Left ventricle myocardium inferior (tissue), 1 donor: ENCODE results near the gene KRT79. TPM values are rescaled to one million over a fixed set of nuclear protein-coding genes. Genes with fewer than 3 reads are reported as not detected.
"Not testable (repeated sequence)": the region's sequence is repeated elsewhere in the genome, so short reads cannot be mapped to it uniquely, and the experiment has no call there.

Experiments used
- DNase-seq: peaks from one replicate; pipeline ENCODE4 v3.0.0-alpha.2; 2020
- H3K27ac ChIP-seq: fragments of 200-600 bp; replicated peaks from 2 replicates; pipeline ENCODE4 v1.8.0; 2021
- H3K27me3 ChIP-seq: fragments of 200-600 bp; 2 replicates; pipeline ENCODE4 v1.8.0; 2021; ENCODE audit warnings: low read depth
- H3K36me3 ChIP-seq: fragments of 200-600 bp; 2 replicates; pipeline ENCODE4 v1.8.0; 2021
- H3K4me1 ChIP-seq: fragments of 200-600 bp; 2 replicates; pipeline ENCODE4 v1.8.0; 2021
- H3K4me3 ChIP-seq: fragments of 200-600 bp; 2 replicates; pipeline ENCODE4 v1.8.0; 2021; ENCODE audit warnings: mild to moderate bottlenecking, moderate library complexity
- H3K9me3 ChIP-seq: fragments of 200-600 bp; replicated peaks from 2 replicates; pipeline ENCODE4 v1.8.0; 2021
- CTCF ChIP-seq: fragments of 200-600 bp; IDR thresholded peaks from 2 replicates; pipeline ENCODE4 v1.8.0; 2021; ENCODE audit warnings: antibody characterized with exemption, mild to moderate bottlenecking, borderline replicate concordance
- intact Hi-C: fragments of 100-400 bp; cut with micrococcal nuclease; formaldehyde crosslinking; loops from one replicate; pipeline ENCODE4 v1.11.0; 2022
- total RNA-seq: library from RNA; stranded (reverse); fragmentation: NEBNext Ultra II Directional; extraction: Animal tissue kit (Norgen Biotek cat#: 25700); gene quantifications from one replicate; pipeline ENCODE4 v1.2.1, GENCODE V29; 2021
- donor health status: DM: no; HTN: yes; CAD: no; lungs with severe emphysema.

Gene KRT79
- total RNA-seq, 1 donor from 2014 or later: not detected

- TF ChIP-seq CTCF: no peak
- no peaks in the 10 kb centered on the region for H3K4me1 ChIP-seq
- peaks cover 26% of the 10 kb centered on the region for H3K27me3 ChIP-seq
- no peak overlapping the region for H3K27ac ChIP-seq
- no peak overlapping the region for H3K4me3 ChIP-seq
- H3K36me3 ChIP-seq: no peaks in the 10 kb centered on the region
- no peaks in the 10 kb centered on the region for H3K9me3 ChIP-seq
- intact Hi-C loops: no loop called here
- no peak for DNase-seq
These were observed 36.6 kb downstream of the KRT79 start for GRCh38 chr12:52797529-52797894.

GRCh38 chr12:52796839-52797528 is 37.1 kb downstream of the KRT79 start:
- no peak for TF ChIP-seq CTCF
- no peak for DNase-seq
- Histone ChIP-seq H3K27me3 (peaks cover 31% of the 10 kb centered on the region), H3K36me3 (no peaks in the 10 kb centered on the region), H3K9me3 (no peaks in the 10 kb centered on the region), H3K4me1 (no peaks in the 10 kb centered on the region), H3K4me3 (no peak overlapping the region), H3K27ac (no peak overlapping the region)
- intact Hi-C loops: no loop called here

- Histone ChIP-seq H3K9me3 (no peaks in the 10 kb centered on the region), H3K27me3 (peaks cover 37% of the 10 kb centered on the region), H3K36me3 (no peaks in the 10 kb centered on the region), H3K4me1 (no peaks in the 10 kb centered on the region), H3K4me3 (no peak overlapping the region), H3K27ac (no peak overlapping the region)
- no peak for TF ChIP-seq CTCF
- no peak for DNase-seq
- intact Hi-C loops: no loop called here
These were observed 37.7 kb downstream of the KRT79 start for GRCh38 chr12:52796429-52796794.

- TF ChIP-seq CTCF: no peak
- H3K27ac ChIP-seq: no peak within 1 kb of the TSS
- no peaks in the 10 kb centered on the region for H3K36me3 ChIP-seq
- intact Hi-C loops: no loop called here
- H3K4me1 ChIP-seq: no peaks in the 10 kb centered on the region
- no peak for DNase-seq
- no peaks in the 10 kb centered on the region for H3K9me3 ChIP-seq
- H3K27me3 ChIP-seq: peaks cover 43% of the 10 kb centered on the region
- no peak within 1 kb of the TSS for H3K4me3 ChIP-seq
These were observed 38.2 kb downstream of the KRT79 start, which contains the start of gene KRT3 for GRCh38 chr12:52795694-52796428. KRT3 (minus strand) TSS chr12:52796117; CDS start chr12:52796042, 75 bp downstream.

GRCh38 chr12:52795332-52795674 is 38.8 kb downstream of the KRT79 start:
- H3K36me3 ChIP-seq, intact Hi-C loops, H3K4me3 ChIP-seq, DNase-seq, H3K4me1 ChIP-seq, H3K9me3 ChIP-seq, H3K27ac ChIP-seq: not testable (repeated sequence)
- peaks cover 48% of the 10 kb centered on the region for H3K27me3 ChIP-seq
